VCaP (cell line): Measurements from ENCODE around the gene ZSCAN20.
A peak's percentile ranks its signal among the peaks of the same experiment; 100 is the strongest.

Experiments
- H3K27ac ChIP-seq: fragments of 450-650 bp; 2 replicates; pipeline ENCODE4 v1.5.1; 2017
- CTCF ChIP-seq: fragments of 450-650 bp; conservative IDR thresholded peaks from 2 replicates; pipeline ENCODE4 v1.5.1; 2017; ENCODE audit warnings: mild to moderate bottlenecking, moderate library complexity

ZSCAN20 gene

GRCh38 chr1:33429856-33430691 is 42.4 kb upstream of the ZSCAN20 start:
- H3K27ac ChIP-seq, result peak overlapping the region; percentile 86
- TF ChIP-seq CTCF, result no peak

GRCh38 chr1:33430692-33431593 is 41.5 kb upstream of the ZSCAN20 start, which contains the start of gene PHC2:
PHC2 (minus strand) TSS chr1:33431095; CDS start chr1:33375539, 55,556 bp downstream.
- H3K27ac ChIP-seq, result peak within 1 kb of the TSS; percentile 86
- peak; percentile 44; the same call in 1 of the 2 replicates for TF ChIP-seq CTCF

- H3K27ac ChIP-seq, result peak overlapping the region; percentile 36
- TF ChIP-seq CTCF, result no peak
Observed at GRCh38 chr1:33433509-33434362, 38.7 kb upstream of the ZSCAN20 start.

- H3K27ac ChIP-seq, result no peak overlapping the region
- TF ChIP-seq CTCF, result no peak
Observed at GRCh38 chr1:33434363-33434750, 38.1 kb upstream of the ZSCAN20 start.

DNA sequence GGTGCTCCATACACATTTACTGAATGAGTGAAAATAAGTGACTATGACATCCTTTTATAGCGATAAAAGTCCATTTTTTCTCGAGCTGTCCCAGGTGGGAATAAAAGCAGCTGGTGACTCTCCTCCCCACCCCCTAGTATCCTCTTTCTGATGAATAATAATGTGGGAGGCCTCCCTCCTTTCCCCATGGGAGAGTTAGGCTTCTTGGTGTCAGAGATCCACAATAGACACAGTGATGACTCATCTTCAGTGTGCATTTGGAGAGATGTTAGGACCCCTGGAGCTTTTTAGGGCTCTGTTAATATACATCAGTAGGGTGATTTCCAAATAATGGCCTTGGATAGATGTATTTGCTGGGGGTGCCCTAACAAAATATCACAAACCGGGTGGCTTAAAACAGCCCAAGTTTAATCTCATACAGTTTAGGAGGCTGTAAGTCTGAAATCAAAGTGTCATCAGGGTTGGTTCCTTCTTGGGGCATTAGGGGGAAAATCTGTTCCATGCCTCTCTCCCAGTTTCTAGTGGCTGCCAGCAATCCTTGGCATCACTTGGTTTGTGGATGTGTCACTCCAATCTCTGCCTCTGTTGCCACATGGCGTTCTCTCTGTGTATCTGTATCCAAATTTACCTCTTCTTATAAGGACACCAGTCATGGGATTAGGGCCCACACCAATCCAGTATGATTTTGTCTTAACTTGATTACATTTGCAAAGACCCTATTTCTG is 37.2 kb upstream of the ZSCAN20 start:
- no peak overlapping the region for H3K27ac ChIP-seq
- no peak for TF ChIP-seq CTCF

GRCh38 chr1:33436557-33437285 is 35.7 kb upstream of the ZSCAN20 start:
- H3K27ac ChIP-seq, result no peak overlapping the region
- no peak for TF ChIP-seq CTCF
